Esophagus squamous epithelium (tissue), 4 donors: Measurements from ENCODE around the gene TANC1.

Source experiments
- POLR2A ChIP-seq, 4 donors: fragments of 450-650 bp; IDR thresholded peaks; one replicate each; pipeline ENCODE4 v1.6.1; 2017; ENCODE audit warnings: antibody characterized with exemption in 4 of 4, mild to moderate bottlenecking in 4 of 4, moderate library complexity in 3 of 4
- TF ChIP-seq, protein P1 (sequence below), 6 experiments: fragments of 450-650 bp in 4 of 6; fragments of 200-600 bp in 2 of 6; sonication (generic) in 2 of 6; IDR thresholded peaks; one replicate each; pipeline ENCODE4 v1.5.1; 2016 to 2019; ENCODE audit warnings: antibody characterized with exemption in 6 of 6, mild to moderate bottlenecking in 4 of 6, moderate library complexity in 4 of 6

DNA sequence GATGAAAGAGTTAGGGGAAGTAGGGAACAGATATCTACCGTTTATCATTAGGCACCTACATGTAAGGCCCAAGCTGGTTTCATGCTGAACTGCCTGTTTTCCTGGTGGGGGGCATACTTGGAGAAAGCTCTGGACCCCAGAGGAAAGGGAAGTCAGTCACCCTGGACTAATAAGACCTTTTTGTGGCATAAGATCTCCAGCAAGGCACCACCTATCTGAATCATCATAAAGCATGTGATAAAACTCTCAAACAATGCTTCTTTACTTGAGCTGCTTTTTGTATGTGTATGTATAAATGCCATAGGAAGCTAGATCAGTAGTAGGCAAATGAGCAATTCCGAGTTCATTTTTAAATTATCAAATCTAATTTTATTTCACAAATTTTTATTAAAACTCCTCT lies 104.8 kb downstream of the TANC1 start:
- TF ChIP-seq, protein P1, sequence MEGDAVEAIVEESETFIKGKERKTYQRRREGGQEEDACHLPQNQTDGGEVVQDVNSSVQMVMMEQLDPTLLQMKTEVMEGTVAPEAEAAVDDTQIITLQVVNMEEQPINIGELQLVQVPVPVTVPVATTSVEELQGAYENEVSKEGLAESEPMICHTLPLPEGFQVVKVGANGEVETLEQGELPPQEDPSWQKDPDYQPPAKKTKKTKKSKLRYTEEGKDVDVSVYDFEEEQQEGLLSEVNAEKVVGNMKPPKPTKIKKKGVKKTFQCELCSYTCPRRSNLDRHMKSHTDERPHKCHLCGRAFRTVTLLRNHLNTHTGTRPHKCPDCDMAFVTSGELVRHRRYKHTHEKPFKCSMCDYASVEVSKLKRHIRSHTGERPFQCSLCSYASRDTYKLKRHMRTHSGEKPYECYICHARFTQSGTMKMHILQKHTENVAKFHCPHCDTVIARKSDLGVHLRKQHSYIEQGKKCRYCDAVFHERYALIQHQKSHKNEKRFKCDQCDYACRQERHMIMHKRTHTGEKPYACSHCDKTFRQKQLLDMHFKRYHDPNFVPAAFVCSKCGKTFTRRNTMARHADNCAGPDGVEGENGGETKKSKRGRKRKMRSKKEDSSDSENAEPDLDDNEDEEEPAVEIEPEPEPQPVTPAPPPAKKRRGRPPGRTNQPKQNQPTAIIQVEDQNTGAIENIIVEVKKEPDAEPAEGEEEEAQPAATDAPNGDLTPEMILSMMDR (IDR thresholded peaks at IDR 0.05), result no peak
- no peak for TF ChIP-seq POLR2A (IDR thresholded peaks at IDR 0.05)
